Hippocampal formation (tissue), 2 donors: ENCODE measurements around the gene HECW1.
"Not testable (repeated sequence)": the region's sequence is repeated elsewhere in the genome, so short reads cannot be mapped to it uniquely, and the experiment has no call there.

ENCODE experiments used
- DNase-seq, 2 donors: peaks; one replicate each; lab custom pipeline; 2025; lab: John Stamatoyannopoulos, UW

Gene HECW1

GRCh38 chr7:43537765-43538403, 425.4 kb downstream of the HECW1 start:
- no peak for DNase-seq

GRCh38 chr7:43538404-43538771, 425.9 kb downstream of the HECW1 start:
- no peak for DNase-seq

GRCh38 chr7:43540471-43540870, 428.0 kb downstream of the HECW1 start:
- no peak for DNase-seq

- no peak for DNase-seq
These were observed 430.3 kb downstream of the HECW1 start for GRCh38 chr7:43542716-43543115.

- DNase-seq: no peak
These were observed 433.8 kb downstream of the HECW1 start for GRCh38 chr7:43546231-43546630.

GRCh38 chr7:43550427-43550826, 438.0 kb downstream of the HECW1 start:
- no peak for DNase-seq

GRCh38 chr7:43552122-43552521, 439.7 kb downstream of the HECW1 start:
- no peak for DNase-seq

GRCh38 chr7:43553999-43554398, 441.6 kb downstream of the HECW1 start:
- no peak for DNase-seq

GRCh38 chr7:43554423-43554822, 442.0 kb downstream of the HECW1 start:
- no peak for DNase-seq

- no peak for DNase-seq
These were observed 445.5 kb downstream of the HECW1 start for GRCh38 chr7:43557831-43558495.

GRCh38 chr7:43559171-43559945, 446.9 kb downstream of the HECW1 start:
- DNase-seq: no peak

GRCh38 chr7:43559946-43560335, 447.5 kb downstream of the HECW1 start:
- DNase-seq: no peak

- DNase-seq: no peak
These were observed 448.4 kb downstream of the HECW1 start for GRCh38 chr7:43560742-43561330.

- no peak for DNase-seq
These were observed 449.9 kb downstream of the HECW1 start for GRCh38 chr7:43562383-43562782.

- DNase-seq: no peak
These were observed 453.3 kb downstream of the HECW1 start for GRCh38 chr7:43565786-43566185.

GRCh38 chr7:43568529-43568928, 456.1 kb downstream of the HECW1 start:
- DNase-seq: no peak

- no peak for DNase-seq
These were observed 457.0 kb downstream of the HECW1 start for GRCh38 chr7:43569424-43569823.

GRCh38 chr7:43570688-43571365, 458.4 kb downstream of the HECW1 start:
- DNase-seq: no peak

GRCh38 chr7:43572516-43573049, 460.1 kb downstream of the HECW1 start:
- DNase-seq: peak in 1 of 2 donors; percentile 13

- DNase-seq: not testable (repeated sequence)
These were observed 461.4 kb downstream of the HECW1 start for GRCh38 chr7:43573832-43574231.

- DNase-seq: no peak
These were observed 463.1 kb downstream of the HECW1 start for GRCh38 chr7:43575506-43575905.

GRCh38 chr7:43576241-43576640, 463.8 kb downstream of the HECW1 start:
- DNase-seq: no peak
